RWPE2 (cell line): ENCODE measurements around the gene NANS.
"Not testable (repeated sequence)": the region's sequence is repeated elsewhere in the genome, so short reads cannot be mapped to it uniquely, and the experiment has no call there.

Source experiments
- ATAC-seq: fragments of 200-7000 bp; cut with Tn5 transposase; 3 replicates; pipeline ENCODE4 v1.9.1; 2021; ENCODE audit warnings: low read depth
- DNase-seq: peaks from one replicate; pipeline ENCODE4 v3.0.0-alpha.2; 2020; ENCODE audit warnings: low spot score
- H3K27ac ChIP-seq: fragments of 450-650 bp; 2 replicates; pipeline ENCODE4 v1.5.1; 2017; ENCODE audit warnings: mild to moderate bottlenecking; ENCODE audit not compliant: poor library complexity, severe bottlenecking
- H3K27me3 ChIP-seq: fragments of 250-450 bp; sonication (Bioruptor Pico); 2 replicates; pipeline ENCODE4 v1.5.1; 2021; ENCODE audit warnings: mild to moderate bottlenecking, moderate library complexity; ENCODE audit not compliant: insufficient read depth, poor library complexity, severe bottlenecking
- H3K36me3 ChIP-seq: fragments of 250-450 bp; sonication (Bioruptor Pico); 2 replicates; pipeline ENCODE4 v1.5.1; 2020; ENCODE audit warnings: low read depth, mild to moderate bottlenecking, moderate library complexity
- H3K4me1 ChIP-seq: fragments of 250-450 bp; sonication (Bioruptor Pico); 2 replicates; pipeline ENCODE4 v1.5.1; 2021; ENCODE audit warnings: mild to moderate bottlenecking, moderate library complexity; ENCODE audit not compliant: insufficient read depth, poor library complexity, severe bottlenecking
- H3K4me3 ChIP-seq: fragments of 250-450 bp; sonication (Bioruptor Pico); 2 replicates; pipeline ENCODE4 v1.5.1; 2021; ENCODE audit warnings: mild to moderate bottlenecking, moderate library complexity; ENCODE audit not compliant: severe bottlenecking
- H3K9me3 ChIP-seq: fragments of 250-450 bp; sonication (Bioruptor Pico); 2 replicates; pipeline ENCODE4 v1.5.1; 2021; ENCODE audit warnings: mild to moderate bottlenecking, moderate library complexity; ENCODE audit not compliant: severe bottlenecking
- TF ChIP-seq, protein P1 (sequence below): fragments of 450-650 bp; IDR thresholded peaks from one replicate; pipeline ENCODE4 v1.5.1; 2017; ENCODE audit warnings: mild to moderate bottlenecking, moderate library complexity; ENCODE audit not compliant: poor library complexity, severe bottlenecking

Gene NANS

GRCh38 chr9:98118640-98119601, 62.4 kb downstream of the NANS start, which contains the start of gene TRIM14:
Gene TRIM14, minus strand, starts transcription at chr9:98119222. Its CDS starts 34 bp downstream, at chr9:98119188.
- Histone ChIP-seq H3K36me3 (peaks cover 22% of the 10 kb centered on the region), H3K4me3 (peak within 1 kb of the TSS; percentile 60), H3K4me1 (peaks cover 18% of the 10 kb centered on the region), H3K9me3 (no peaks in the 10 kb centered on the region), H3K27ac (peak within 1 kb of the TSS; percentile 53), H3K27me3 (no peaks in the 10 kb centered on the region)
- DNase-seq (peak; percentile 80), ATAC-seq (peak; percentile 82)
- TF ChIP-seq, protein P1, sequence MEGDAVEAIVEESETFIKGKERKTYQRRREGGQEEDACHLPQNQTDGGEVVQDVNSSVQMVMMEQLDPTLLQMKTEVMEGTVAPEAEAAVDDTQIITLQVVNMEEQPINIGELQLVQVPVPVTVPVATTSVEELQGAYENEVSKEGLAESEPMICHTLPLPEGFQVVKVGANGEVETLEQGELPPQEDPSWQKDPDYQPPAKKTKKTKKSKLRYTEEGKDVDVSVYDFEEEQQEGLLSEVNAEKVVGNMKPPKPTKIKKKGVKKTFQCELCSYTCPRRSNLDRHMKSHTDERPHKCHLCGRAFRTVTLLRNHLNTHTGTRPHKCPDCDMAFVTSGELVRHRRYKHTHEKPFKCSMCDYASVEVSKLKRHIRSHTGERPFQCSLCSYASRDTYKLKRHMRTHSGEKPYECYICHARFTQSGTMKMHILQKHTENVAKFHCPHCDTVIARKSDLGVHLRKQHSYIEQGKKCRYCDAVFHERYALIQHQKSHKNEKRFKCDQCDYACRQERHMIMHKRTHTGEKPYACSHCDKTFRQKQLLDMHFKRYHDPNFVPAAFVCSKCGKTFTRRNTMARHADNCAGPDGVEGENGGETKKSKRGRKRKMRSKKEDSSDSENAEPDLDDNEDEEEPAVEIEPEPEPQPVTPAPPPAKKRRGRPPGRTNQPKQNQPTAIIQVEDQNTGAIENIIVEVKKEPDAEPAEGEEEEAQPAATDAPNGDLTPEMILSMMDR: peak; percentile 66

DNA sequence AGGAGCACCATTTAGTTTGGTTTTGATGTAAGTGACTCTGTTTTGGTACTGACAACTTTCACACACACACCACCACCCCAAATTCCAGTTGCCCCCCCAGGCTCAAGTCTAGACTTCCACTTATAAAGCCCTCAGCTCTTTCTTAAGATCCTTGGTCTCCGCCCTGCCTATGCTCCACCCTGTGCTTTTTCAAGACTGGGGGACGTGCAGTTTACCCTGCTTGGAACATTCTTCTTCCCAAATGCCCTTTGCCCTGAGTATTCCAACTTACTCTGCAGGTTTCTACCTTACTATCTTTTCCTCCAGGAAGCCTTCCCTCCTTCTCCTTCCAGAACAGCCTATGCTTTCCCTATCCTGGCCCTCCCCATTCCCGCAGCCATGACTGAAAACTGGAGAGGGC, 63.9 kb downstream of the NANS start:
- Histone ChIP-seq H3K4me3 (no peak overlapping the region), H3K27ac (no peak overlapping the region), H3K9me3 (no peaks in the 10 kb centered on the region), H3K27me3 (no peaks in the 10 kb centered on the region), H3K36me3 (peaks cover 29% of the 10 kb centered on the region), H3K4me1 (peaks cover 18% of the 10 kb centered on the region)
- DNase-seq: peak; percentile 7
- TF ChIP-seq, protein P1: no peak
- no peak for ATAC-seq

DNA sequence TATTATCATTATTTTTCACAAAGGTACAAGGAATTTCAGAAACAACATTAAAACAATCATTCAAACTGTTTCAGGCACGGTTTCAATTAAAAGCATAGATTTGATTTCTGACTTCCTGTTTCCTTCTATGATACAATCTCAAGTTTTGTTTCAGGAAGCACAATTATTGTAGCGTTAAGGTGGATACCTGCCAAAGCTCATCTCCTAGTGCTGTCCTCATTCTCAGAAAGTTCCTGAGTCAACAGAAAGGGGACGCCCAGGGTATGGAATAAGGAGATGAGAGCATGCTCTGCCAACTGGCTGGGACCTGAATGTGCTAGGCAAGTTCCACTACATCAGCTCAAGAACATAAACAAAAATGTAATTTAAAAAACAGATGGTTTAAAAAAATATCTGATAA, 64.5 kb downstream of the NANS start:
- ATAC-seq (no peak), DNase-seq (peak; percentile 4)
- TF ChIP-seq, protein P1: peak; percentile 37
- H3K4me3 ChIP-seq: no peak overlapping the region
- H3K27me3 ChIP-seq: no peaks in the 10 kb centered on the region
- H3K9me3 ChIP-seq: no peaks in the 10 kb centered on the region
- H3K27ac ChIP-seq: no peak overlapping the region
- H3K4me1 ChIP-seq: peaks cover 18% of the 10 kb centered on the region
- peaks cover 24% of the 10 kb centered on the region for H3K36me3 ChIP-seq

DNA sequence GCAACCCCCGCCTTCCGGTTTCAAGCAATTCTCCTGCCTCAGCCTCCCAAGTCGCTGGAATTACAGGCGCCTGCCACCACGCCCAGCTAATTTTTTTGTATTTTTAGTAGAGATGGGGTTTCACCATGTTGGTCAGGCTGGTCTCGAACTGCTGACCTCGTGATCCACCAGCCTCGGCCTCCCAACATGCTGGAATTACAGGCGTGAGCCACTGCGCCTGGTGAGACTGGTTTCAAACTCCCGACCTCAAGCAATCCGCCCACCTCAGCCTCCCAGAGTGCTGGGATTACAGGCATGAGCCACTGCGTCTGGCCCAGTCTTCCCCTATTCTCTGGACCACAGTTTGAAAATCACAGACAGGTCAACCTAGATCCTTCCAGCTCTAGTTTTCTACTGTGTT, 67.6 kb downstream of the NANS start:
- not testable (repeated sequence) for DNase-seq, H3K27ac ChIP-seq, H3K9me3 ChIP-seq, H3K4me3 ChIP-seq, ATAC-seq, H3K27me3 ChIP-seq, H3K4me1 ChIP-seq
- H3K36me3 ChIP-seq: peaks cover 37% of the 10 kb centered on the region

- H3K4me3 ChIP-seq: no peak overlapping the region
- TF ChIP-seq, protein P1: no peak
- H3K36me3 ChIP-seq: peaks cover 41% of the 10 kb centered on the region
- H3K27ac ChIP-seq: no peak overlapping the region
- no peak for DNase-seq
- H3K9me3 ChIP-seq: no peaks in the 10 kb centered on the region
- peaks cover 10% of the 10 kb centered on the region for H3K4me1 ChIP-seq
- no peak for ATAC-seq
- H3K27me3 ChIP-seq: no peaks in the 10 kb centered on the region
These were observed 68.3 kb downstream of the NANS start for GRCh38 chr9:98124637-98125426.
